Middle frontal gyrus (tissue), 1 donor: Measurements from ENCODE around the gene CDK11B.
"Not testable (repeated sequence)": the region's sequence is repeated elsewhere in the genome, so short reads cannot be mapped to it uniquely, and the experiment has no call there.

Experiments
- DNase-seq: peaks from one replicate; pipeline ENCODE4 v3.0.0-alpha.2; 2015; ENCODE audit warnings: low spot score; ENCODE audit errors: extremely low spot score

CDK11B gene

GRCh38 chr1:1662830-1663560, 4.2 kb upstream of the CDK11B start:
- not testable (repeated sequence) for DNase-seq

GRCh38 chr1:1662392-1662791, 3.6 kb upstream of the CDK11B start:
- not testable (repeated sequence) for DNase-seq

DNA sequence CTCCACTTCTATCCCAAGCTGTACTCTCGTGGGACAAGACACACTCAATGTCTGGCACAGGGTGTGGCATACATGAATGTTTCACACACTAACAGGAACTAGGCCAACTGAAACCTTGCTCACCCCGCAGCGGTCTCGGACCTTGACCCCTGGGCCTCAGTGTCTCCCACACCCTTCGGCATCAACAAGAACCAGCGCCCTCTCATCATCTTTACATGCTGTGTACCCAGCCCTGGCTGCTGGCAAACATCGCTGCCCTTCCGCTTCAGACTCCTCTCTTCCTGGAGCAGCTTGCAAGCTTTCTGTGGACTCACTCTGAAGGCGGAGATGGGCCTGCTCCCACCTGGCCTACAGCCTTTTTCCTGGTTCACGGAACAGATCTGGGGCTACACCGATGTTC, 10.5 kb downstream of the CDK11B start:
- DNase-seq = not testable (repeated sequence)

- not testable (repeated sequence) for DNase-seq
Observed at GRCh38 chr1:1647567-1648241, 11.1 kb downstream of the CDK11B start.

DNA sequence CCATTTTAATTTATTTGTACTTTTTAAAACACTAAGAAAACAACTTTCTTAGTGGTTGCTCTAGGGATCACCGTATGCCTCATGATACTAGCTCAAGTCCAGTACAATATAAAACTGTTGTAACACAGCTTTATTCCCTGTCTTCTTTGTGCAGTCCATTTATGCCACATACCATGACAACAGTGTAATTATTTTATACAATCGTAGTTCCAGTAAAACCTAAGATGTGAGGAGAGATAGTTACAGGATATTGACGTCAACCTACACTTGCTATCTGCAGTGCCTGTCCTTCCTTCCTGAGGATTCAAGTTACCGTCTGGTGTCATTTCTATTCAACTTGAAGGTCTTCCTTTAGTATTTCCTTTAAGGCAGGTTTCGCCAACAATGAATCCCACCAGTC, 12.5 kb downstream of the CDK11B start:
- DNase-seq = not testable (repeated sequence)

DNA sequence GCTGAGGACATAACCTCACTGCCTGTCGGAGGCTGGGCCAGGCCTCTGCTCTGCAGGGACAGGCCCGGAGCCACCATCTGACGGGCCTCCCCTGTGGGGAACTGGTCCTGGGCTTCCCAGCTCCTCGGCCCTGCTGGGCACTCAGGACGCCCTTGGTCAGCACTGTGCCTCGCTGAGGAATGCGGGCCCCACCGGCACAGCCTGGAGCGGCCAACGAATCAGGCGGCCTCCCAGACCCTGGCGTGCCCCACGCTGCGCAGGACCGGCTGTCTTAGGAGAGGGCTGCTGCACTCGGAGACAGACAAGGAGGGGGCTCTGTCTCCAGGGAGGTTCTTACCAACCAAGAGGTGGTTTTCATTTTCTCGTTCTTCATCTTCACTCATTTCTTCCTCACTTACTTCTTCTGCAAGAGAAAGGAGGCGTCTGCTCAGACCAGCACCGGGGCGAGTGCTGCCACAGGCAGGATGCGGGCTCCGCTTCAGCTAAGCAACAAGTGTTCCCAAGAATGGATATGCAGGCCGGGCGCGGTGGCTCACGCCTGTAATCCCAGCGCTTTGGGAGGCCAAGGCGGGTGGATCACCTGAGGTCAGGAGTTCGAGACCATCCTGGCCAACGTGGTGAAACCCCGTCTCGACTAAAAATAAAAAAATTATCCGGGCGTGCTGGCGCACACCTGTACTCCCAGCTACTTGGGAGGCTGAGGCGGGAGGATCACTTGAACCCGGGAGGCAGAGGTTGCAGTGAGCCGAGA, 17.9 kb downstream of the CDK11B start:
- DNase-seq = not testable (repeated sequence)

DNA sequence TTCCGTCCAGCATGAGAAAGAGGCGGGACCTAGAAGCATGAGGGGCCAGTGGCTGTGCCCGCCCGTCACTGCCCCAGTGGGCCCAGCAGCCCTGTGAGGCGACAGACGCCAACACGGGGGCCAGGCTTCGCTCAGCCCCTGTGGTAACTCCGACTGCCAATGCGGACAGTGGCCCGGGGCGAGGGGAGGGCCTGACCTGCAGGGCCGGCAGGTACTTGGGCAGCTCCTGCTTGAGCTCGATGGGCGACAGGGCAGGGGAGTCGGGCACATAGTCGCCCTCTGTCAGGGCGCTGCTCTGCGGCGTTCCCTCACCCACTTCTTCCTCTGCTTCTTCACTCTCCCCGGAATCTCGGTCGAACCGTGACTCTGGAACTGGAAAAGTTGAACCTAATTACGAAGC, 18.7 kb downstream of the CDK11B start:
- not testable (repeated sequence) for DNase-seq

DNA sequence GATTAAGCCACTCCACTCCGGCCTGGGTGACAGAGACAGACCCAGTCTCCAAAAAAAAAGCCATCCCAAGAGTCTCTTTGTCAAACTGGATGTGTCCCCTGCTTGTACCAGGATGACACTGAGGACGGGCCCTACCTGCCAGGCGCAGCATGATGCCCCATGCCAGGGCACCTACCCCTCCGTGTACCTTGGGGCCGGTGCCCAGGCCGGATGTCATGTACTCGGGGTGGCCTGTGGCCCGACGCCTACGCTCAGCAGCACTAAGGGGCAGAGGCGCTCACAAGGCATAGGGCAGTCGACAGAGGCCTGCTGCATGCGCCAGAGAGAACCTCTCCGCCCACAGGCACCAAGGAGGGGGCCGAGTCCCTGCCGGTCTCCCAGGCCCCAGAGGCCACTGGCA, 19.4 kb downstream of the CDK11B start:
- not testable (repeated sequence) for DNase-seq

DNA sequence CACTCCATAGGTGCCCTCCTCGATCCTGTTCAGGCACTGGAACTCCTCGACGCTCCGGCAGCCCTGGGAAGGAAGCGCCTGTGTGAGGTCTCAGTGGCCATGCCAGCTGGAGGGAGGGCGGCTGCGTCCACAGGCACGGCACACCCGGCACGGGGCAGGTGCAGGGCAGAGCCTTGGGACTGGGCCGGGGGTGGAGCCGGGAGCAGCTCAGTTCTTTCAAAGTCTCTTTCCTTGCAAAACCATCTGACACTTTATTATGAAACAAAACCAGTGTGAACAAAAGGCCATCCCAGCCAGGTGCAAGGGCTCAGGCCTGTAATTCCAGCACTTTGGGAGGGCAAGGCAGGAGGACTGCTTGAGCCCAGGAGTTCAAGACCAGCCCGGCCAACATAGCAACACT, 20.3 kb downstream of the CDK11B start:
- not testable (repeated sequence) for DNase-seq

GRCh38 chr1:1637479-1637875, 21.3 kb downstream of the CDK11B start:
- not testable (repeated sequence) for DNase-seq

GRCh38 chr1:1636621-1637478, 22.0 kb downstream of the CDK11B start:
- DNase-seq = not testable (repeated sequence)

GRCh38 chr1:1634613-1635012, 24.2 kb downstream of the CDK11B start:
- DNase-seq = not testable (repeated sequence)

DNA sequence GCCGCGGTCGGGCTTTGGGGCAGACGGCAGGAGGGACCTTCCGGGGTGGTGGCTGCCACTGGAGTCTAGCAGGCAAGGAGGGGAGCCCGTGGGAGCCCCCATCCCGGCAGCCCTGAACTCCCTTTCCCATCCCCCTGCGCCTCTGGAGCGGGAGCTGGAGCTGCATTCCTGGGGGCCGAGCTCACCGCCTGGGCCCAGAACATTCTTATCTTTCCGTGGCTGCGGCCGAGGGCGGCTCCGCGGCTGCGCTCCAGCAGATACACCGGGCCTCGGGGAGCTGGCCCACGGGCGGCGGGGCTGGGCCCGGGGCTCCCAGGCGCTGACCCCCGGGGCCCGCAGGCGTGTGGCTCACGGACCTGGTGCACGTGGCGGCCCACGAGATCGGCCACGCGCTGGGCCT, 25.4 kb downstream of the CDK11B start:
- DNase-seq = not testable (repeated sequence)

DNA sequence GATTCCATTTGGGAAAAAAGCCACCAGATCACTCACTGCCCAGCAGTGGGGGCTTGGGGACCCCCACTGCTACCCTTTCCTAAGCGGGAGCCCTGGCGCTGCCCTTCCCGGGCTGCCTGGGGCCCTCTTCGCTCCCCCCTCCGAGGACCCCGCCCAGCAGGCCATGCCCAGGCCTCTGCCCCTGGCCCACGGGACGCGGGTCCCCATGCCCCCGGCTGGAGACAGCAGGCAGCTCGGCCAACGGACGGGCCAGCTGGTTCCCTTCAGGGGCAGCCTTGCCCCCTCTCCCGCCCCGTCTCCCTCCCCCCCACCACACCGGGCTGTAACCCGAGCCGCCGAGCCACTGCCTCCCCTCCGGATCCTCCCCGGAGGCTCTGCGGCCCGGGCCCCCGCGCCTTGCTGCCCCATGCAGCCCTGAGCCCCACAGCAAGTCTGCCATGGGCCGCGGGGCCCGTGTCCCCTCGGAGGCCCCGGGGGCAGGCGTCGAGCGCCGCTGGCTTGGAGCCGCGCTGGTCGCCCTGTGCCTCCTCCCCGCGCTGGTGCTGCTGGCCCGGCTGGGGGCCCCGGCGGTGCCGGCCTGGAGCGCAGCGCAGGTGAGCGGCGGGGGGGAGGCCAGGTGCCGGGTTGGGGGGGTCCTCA, 26.9 kb downstream of the CDK11B start, which contains the start of gene MMP23B:
Gene MMP23B, plus strand, starts transcription at position 392 of the 639 bp plus-strand sequence. Its CDS starts 46 bp downstream, at position 438.
- DNase-seq = no peak

DNA sequence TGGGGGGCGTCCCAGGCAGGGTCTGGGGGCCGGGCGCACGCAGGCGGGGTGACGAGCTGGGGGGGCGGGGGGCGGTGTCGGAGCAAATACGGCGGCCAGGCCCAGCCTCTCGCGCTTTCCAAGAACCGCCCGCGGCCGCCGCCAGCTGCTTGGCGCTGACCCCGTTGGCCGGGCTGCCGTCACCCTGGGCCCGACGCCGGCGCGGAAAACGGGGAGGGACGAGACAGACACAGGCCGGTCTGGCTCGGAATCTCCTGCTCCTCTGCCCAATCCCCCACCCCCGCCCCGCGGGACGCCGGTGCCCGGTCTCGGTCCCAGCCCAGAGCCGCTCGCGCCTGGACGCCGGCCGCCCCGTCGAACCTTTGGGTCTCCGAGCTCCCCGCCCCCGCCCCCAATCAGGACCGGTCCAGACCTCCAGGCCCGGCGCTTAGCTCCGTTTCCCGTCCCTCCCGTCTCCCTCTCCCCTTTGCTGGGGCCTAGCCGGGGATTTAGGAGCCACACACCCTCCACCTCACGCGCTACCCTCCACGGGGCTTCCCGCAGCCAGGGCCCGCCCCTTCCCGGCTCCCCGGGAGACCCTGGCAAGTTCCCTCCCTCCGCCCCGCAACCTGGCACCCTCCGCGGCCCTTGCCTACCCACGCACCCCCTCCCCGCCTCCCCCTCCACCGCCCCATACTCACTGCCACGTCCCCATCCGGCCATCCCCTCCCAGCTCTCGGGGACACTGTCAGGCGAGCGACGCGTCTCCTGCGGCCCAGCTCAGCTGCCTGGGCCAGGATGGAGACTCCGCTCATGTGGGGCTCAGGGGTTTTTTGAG, 27.6 kb downstream of the CDK11B start:
- no peak for DNase-seq

- no peak for DNase-seq
Observed at GRCh38 chr1:1630191-1630964, 28.4 kb downstream of the CDK11B start.

DNA sequence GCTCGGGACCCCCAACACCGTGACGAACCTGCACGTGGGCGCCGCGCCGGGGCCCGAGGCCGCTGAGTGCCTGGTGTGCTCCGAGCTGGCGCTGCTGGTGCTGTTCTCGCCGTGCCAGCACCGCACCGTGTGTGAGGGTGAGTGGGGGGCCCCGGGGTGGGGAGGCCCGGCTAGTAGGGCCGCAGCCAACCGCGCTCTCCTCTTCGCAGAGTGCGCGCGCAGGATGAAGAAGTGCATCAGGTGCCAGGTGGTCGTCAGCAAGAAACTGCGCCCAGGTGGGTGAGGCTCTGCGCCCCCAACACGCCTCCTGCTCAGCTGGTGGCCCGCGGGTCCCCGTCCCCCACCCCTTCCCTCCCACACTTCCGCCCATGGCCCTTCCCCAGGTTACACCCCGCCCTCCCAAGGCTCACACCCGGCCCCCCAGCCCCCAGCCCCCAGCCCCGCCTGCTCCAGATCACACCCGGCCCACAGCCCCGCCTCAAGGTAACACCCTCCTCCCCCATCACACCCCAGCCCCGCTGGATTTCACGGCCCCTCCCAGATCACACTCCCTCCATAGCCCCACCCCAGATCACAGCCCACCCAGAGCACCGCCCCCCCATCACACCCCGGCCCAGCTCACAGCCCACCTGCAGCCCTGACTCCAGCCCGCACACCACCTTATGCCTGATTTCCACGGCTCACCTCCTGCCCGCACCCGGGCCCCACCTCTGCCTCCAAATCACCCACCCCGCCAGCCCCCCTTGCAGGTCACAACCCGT, 29.2 kb downstream of the CDK11B start:
- DNase-seq = no peak

DNA sequence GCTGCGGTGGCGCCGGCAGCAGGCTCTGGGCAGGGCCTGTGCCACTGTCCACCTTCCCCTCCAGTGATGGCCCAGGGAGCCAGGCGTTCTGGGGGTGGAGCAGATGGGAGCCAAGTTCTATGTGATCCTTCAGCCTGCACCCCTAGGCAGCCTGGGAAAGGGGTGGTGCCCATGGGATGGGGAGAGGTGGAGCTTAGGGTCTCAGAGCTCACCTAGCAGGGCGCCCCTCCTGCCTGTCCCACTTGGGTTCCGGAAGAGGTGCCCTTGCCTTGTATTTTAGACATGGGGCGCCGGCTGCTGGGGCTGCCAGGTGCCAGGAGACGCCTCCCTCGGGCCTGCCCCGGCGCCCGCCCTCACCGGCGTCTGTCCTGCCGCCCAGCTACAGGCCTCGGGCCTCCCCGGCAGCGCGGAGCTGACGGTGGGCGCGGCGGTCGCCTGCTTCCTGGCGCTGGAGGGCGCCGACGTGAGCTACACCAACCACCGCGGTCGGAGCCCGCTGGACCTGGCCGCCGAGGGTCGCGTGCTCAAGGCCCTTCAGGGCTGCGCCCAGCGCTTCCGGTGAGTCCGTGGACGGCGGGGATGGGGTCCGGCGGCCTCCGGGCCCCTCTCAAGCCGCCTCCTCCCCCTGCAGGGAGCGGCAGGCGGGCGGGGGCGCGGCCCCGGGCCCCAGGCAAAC, 29.9 kb downstream of the CDK11B start:
- no peak for DNase-seq
